GM23338 (cell line): ENCODE results near the gene S100A7A. TPM values are rescaled to one million over a fixed set of nuclear protein-coding genes. Genes with fewer than 3 reads are reported as not detected.

ENCODE experiments used
- ATAC-seq: fragments of 200-7000 bp; cut with Tn5 transposase; 3 replicates; pipeline ENCODE4 v1.9.1; 2020
- DNase-seq: peaks from one replicate; pipeline ENCODE4 v3.0.0-alpha.2; 2015; ENCODE audit warnings: low spot score
- H2AFZ ChIP-seq: fragments of 200-600 bp; sonication (generic); 2 replicates; pipeline ENCODE4 v1.8.0; 2016; ENCODE audit warnings: antibody characterized with exemption, mild to moderate bottlenecking, moderate library complexity
- H3F3A ChIP-seq: fragments of 200-600 bp; sonication (generic); replicated peaks from 2 replicates; pipeline ENCODE4 v1.8.0; 2017; ENCODE audit warnings: antibody characterized with exemption, mixed run types, low read depth
- H3K27ac ChIP-seq: fragments of 200-600 bp; sonication (generic); 2 replicates; pipeline ENCODE4 v1.6.1; 2016; ENCODE audit warnings: low read depth
- H3K27me3 ChIP-seq: fragments of 200-600 bp; sonication (generic); 2 replicates; pipeline ENCODE4 v1.8.0; 2016; ENCODE audit warnings: mild to moderate bottlenecking, mixed run types, moderate library complexity; ENCODE audit not compliant: insufficient read depth
- H3K36me3 ChIP-seq: fragments of 200-600 bp; sonication (generic); 2 replicates; pipeline ENCODE4 v1.8.0; 2016; ENCODE audit warnings: mild to moderate bottlenecking; ENCODE audit not compliant: insufficient read depth
- H3K4me1 ChIP-seq: fragments of 200-600 bp; sonication (generic); 2 replicates; pipeline ENCODE4 v1.8.0; 2016; ENCODE audit warnings: mild to moderate bottlenecking, moderate library complexity; ENCODE audit not compliant: insufficient read depth
- H3K4me2 ChIP-seq: fragments of 200-600 bp; sonication (generic); 2 replicates; pipeline ENCODE4 v1.7.1; 2017; ENCODE audit warnings: mixed run types
- H3K4me3 ChIP-seq: fragments of 200-600 bp; sonication (generic); 2 replicates; pipeline ENCODE4 v1.6.1; 2016; ENCODE audit warnings: mixed run types
- H3K79me2 ChIP-seq: fragments of 200-600 bp; sonication (generic); replicated peaks from 2 replicates; pipeline ENCODE4 v1.8.0; 2017; ENCODE audit warnings: mild to moderate bottlenecking; ENCODE audit not compliant: insufficient read depth
- H3K9me2 ChIP-seq: fragments of 200-600 bp; sonication (generic); 2 replicates; pipeline ENCODE4 v1.8.0; 2017; ENCODE audit not compliant: insufficient read depth
- H4K20me1 ChIP-seq: fragments of 200-600 bp; sonication (generic); replicated peaks from 2 replicates; pipeline ENCODE4 v1.8.0; 2017; ENCODE audit warnings: mild to moderate bottlenecking; ENCODE audit not compliant: insufficient read depth
- H3K27ac Mint-ChIP-seq: 2 replicates; pipeline ENCODE4 v1.8.0; 2020; ENCODE audit warnings: inconsistent platforms, mild to moderate bottlenecking, moderate library complexity, mixed read lengths
- H3K27me3 Mint-ChIP-seq: 3 replicates; pipeline ENCODE4 v1.8.0; 2022; ENCODE audit warnings: low read depth, mild to moderate bottlenecking, moderate library complexity, mixed read lengths, inconsistent platforms; ENCODE audit not compliant: insufficient read depth, poor library complexity
- H3K36me3 Mint-ChIP-seq: 3 replicates; pipeline ENCODE4 v1.8.0; 2021; ENCODE audit warnings: low read depth, mild to moderate bottlenecking, inconsistent platforms, moderate library complexity, mixed read lengths
- H3K4me1 Mint-ChIP-seq: 3 replicates; pipeline ENCODE4 v1.8.0; 2020; ENCODE audit warnings: mild to moderate bottlenecking, inconsistent platforms, mixed read lengths
- H3K4me3 Mint-ChIP-seq: 3 replicates; pipeline ENCODE4 v1.8.0; 2021; ENCODE audit warnings: moderate library complexity, mild to moderate bottlenecking, inconsistent platforms, mixed read lengths
- H3K9me3 Mint-ChIP-seq: 3 replicates; pipeline ENCODE4 v1.8.0; 2020; ENCODE audit warnings: moderate library complexity, mild to moderate bottlenecking, inconsistent platforms, mixed read lengths
- EZH2 ChIP-seq: fragments of 200-600 bp; sonication (generic); IDR thresholded peaks from one replicate; pipeline ENCODE4 v1.8.0; 2017; ENCODE audit warnings: antibody characterized with exemption, mild to moderate bottlenecking, low read depth; ENCODE audit not compliant: unreplicated experiment
- EZH2phosphoT487 ChIP-seq: fragments of 200-600 bp; sonication (generic); IDR thresholded peaks from one replicate; pipeline ENCODE4 v1.8.1; 2018; ENCODE audit warnings: antibody characterized with exemption; ENCODE audit not compliant: unreplicated experiment
- JUNB ChIP-seq: IDR thresholded peaks from one replicate; pipeline ENCODE4 v1.6.1; 2016; ENCODE audit warnings: antibody characterized with exemption; ENCODE audit not compliant: unreplicated experiment
- POLR2AphosphoS5 ChIP-seq: IDR thresholded peaks from 2 replicates; pipeline ENCODE4 v1.6.1; 2016; ENCODE audit warnings: antibody characterized with exemption, low read depth
- REST ChIP-seq: IDR thresholded peaks from one replicate; pipeline ENCODE4 v1.6.1; 2018; ENCODE audit warnings: antibody characterized with exemption; ENCODE audit not compliant: unreplicated experiment
- STAT1 ChIP-seq: IDR thresholded peaks from one replicate; pipeline ENCODE4 v1.6.1; 2016; ENCODE audit warnings: antibody characterized with exemption; ENCODE audit not compliant: unreplicated experiment
- ZNF462 ChIP-seq: fragments of 250-450 bp; sonication (Bioruptor Pico); IDR thresholded peaks from 2 replicates; pipeline ENCODE4 v1.5.0; 2020; ENCODE audit warnings: mild to moderate bottlenecking, moderate library complexity
- polyA plus RNA-seq: library from polyadenylated mRNA; unstranded; fragments of >200 nt; fragmentation: Nextera tagmentation; extraction: Ambion mirVana; gene quantifications from 2 replicates; pipeline ENCODE4 v1.2.1, GENCODE V29; 2016
- total RNA-seq: library from RNA; depleted of rRNA; stranded (reverse); fragments of >200 nt; shearing (Covaris generic); gene quantifications from 2 replicates; pipeline ENCODE4 v1.2.3, GENCODE V29; 2014

The S100A7A gene
- total and polyA plus RNA-seq, 2 experiments from 2014 or later = not detected

- TF ChIP-seq ZNF462 (no peak), EZH2 (no peak)
These were observed 21.1 kb upstream of the S100A7A start (continued) for GRCh38 chr1:153395136-153395685.

GRCh38 chr1:153395776-153396175 lies 20.5 kb upstream of the S100A7A start:
- Mint-ChIP-seq H3K4me3 (no peak overlapping the region), H3K9me3 (no peaks in the 10 kb centered on the region), H3K27me3 (peaks cover 5% of the 10 kb centered on the region), H3K36me3 (no peaks in the 10 kb centered on the region), H3K27ac (no peak overlapping the region), H3K4me1 (peaks cover 2% of the 10 kb centered on the region; the same call in 1 of the 3 replicates)
- Histone ChIP-seq H2AFZ (no peak overlapping the region), H3K4me3 (no peak overlapping the region), H3K27me3 (no peaks in the 10 kb centered on the region), H3K79me2 (no peaks in the 10 kb centered on the region), H3K4me2 (no peak overlapping the region), H3K36me3 (no peaks in the 10 kb centered on the region), H3F3A (no peaks in the 10 kb centered on the region), H4K20me1 (no peaks in the 10 kb centered on the region), H3K4me1 (no peaks in the 10 kb centered on the region), H3K9me2 (no peaks in the 10 kb centered on the region), H3K27ac (no peak overlapping the region)
- no peak for DNase-seq
- ATAC-seq = no peak
- TF ChIP-seq REST (no peak), STAT1 (no peak), JUNB (no peak), POLR2AphosphoS5 (no peak), EZH2 (no peak), EZH2phosphoT487 (no peak)
